ENCODE data around the gene GRID2. TPM values are rescaled to one million over a fixed set of nuclear protein-coding genes. Genes with fewer than 3 reads are reported as not detected.

The GRID2 gene
- polyA plus RNA-seq, 1 experiment, result not detected

- POLR2A ChIA-PET, result no interaction called here
- no peak for TF ChIP-seq CTCF (IDR thresholded peaks at IDR 0.05; ENCODE audit: low read depth, low read length)
- no peaks in the 10 kb centered on the region for H3K9me3 ChIP-seq (ENCODE audit: control insufficient read depth, insufficient read depth, low read length)
- no peaks in the 10 kb centered on the region for H3K27me3 ChIP-seq (ENCODE audit: control insufficient read depth, insufficient read depth, low read length)
- DNase-seq (ENCODE audit: low read depth, low spot score), result no peak
- no peak overlapping the region for H3K4me3 ChIP-seq (ENCODE audit: low read depth, low read length)
- CTCF ChIA-PET, result no interaction called here
- no peak overlapping the region for H3K27ac ChIP-seq (ENCODE audit: low read depth, low read length)
Measured at GRCh38 chr4:93042746-93043145, 739.0 kb downstream of the GRID2 start.

GRCh38 chr4:93053140-93053539 is 749.4 kb downstream of the GRID2 start:
- Histone ChIP-seq H3K9me3 (ENCODE audit: control insufficient read depth, insufficient read depth, low read length) (no peaks in the 10 kb centered on the region), H3K27me3 (ENCODE audit: control insufficient read depth, insufficient read depth, low read length) (no peaks in the 10 kb centered on the region), H3K27ac (ENCODE audit: low read depth, low read length) (no peak overlapping the region), H3K4me3 (ENCODE audit: low read depth, low read length) (no peak overlapping the region)
- no peak for TF ChIP-seq CTCF (IDR thresholded peaks at IDR 0.05; ENCODE audit: low read depth, low read length)
- no peak for DNase-seq (ENCODE audit: low read depth, low spot score)
- POLR2A ChIA-PET, result no interaction called here
- CTCF ChIA-PET, result no interaction called here

GRCh38 chr4:93061826-93062225 is 758.1 kb downstream of the GRID2 start:
- DNase-seq (ENCODE audit: low read depth, low spot score), result no peak
- no peaks in the 10 kb centered on the region for H3K9me3 ChIP-seq (ENCODE audit: control insufficient read depth, insufficient read depth, low read length)
- POLR2A ChIA-PET, result no interaction called here
- TF ChIP-seq CTCF (IDR thresholded peaks at IDR 0.05; ENCODE audit: low read depth, low read length), result no peak
- CTCF ChIA-PET, result no interaction called here
- no peak overlapping the region for H3K4me3 ChIP-seq (ENCODE audit: low read depth, low read length)
- no peaks in the 10 kb centered on the region for H3K27me3 ChIP-seq (ENCODE audit: control insufficient read depth, insufficient read depth, low read length)
- no peak overlapping the region for H3K27ac ChIP-seq (ENCODE audit: low read depth, low read length)

- Histone ChIP-seq H3K4me3 (ENCODE audit: low read depth, low read length) (no peak overlapping the region), H3K9me3 (ENCODE audit: control insufficient read depth, insufficient read depth, low read length) (no peaks in the 10 kb centered on the region), H3K27me3 (ENCODE audit: control insufficient read depth, insufficient read depth, low read length) (no peaks in the 10 kb centered on the region), H3K27ac (ENCODE audit: low read depth, low read length) (no peak overlapping the region)
- CTCF ChIA-PET, result no interaction called here
- DNase-seq (ENCODE audit: low read depth, low spot score), result no peak
- TF ChIP-seq CTCF (IDR thresholded peaks at IDR 0.05; ENCODE audit: low read depth, low read length), result no peak
- POLR2A ChIA-PET, result no interaction called here
Measured at GRCh38 chr4:93063325-93063724, 759.6 kb downstream of the GRID2 start.

- TF ChIP-seq CTCF (IDR thresholded peaks at IDR 0.05; ENCODE audit: low read depth, low read length), result no peak
- ChIA-PET CTCF (no interaction called here), POLR2A (no interaction called here)
- Histone ChIP-seq H3K27me3 (ENCODE audit: control insufficient read depth, insufficient read depth, low read length) (no peaks in the 10 kb centered on the region), H3K9me3 (ENCODE audit: control insufficient read depth, insufficient read depth, low read length) (no peaks in the 10 kb centered on the region), H3K4me3 (ENCODE audit: low read depth, low read length) (no peak overlapping the region), H3K27ac (ENCODE audit: low read depth, low read length) (no peak overlapping the region)
- DNase-seq (ENCODE audit: low read depth, low spot score), result no peak
Measured at GRCh38 chr4:93065790-93066189, 762.0 kb downstream of the GRID2 start.

All from AG04450 (cell line).